Activated CD8-positive, alpha-beta memory T cell treated with anti-CD3 and anti-CD28 coated beads, Interleukin-2, amount 50 U/mL, for 1 hour (primary cell): ENCODE results near the gene TRMU.

Source experiments
- DNase-seq: peaks from one replicate; pipeline ENCODE4 v3.0.0-alpha.2; 2020; ENCODE audit errors: extremely low read depth

Gene TRMU

DNA sequence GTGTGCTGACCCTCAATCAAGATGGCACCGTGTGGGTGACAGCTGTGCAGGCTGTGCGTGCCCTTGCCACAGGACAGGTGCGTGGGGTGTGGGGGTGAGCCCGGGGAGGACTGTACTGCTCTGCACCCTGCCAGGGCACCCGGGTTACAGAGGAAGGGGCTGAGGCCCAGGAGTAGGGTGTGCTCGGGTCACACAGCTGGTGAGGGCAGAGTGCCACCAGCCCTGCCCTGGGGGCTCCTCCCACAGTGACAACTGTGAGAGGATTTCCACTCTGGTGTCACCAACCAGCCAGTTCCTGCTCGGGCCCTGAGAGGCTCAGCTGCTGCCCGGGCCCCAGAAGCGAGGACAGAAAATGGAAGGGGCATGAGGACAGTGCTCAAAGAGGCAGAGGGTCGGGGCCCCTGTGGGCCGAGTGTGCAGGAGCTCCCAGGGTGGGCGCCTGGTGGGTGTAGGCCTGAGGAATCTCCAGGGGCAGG lies 20.5 kb downstream of the TRMU start:
- DNase-seq, result no peak

DNA sequence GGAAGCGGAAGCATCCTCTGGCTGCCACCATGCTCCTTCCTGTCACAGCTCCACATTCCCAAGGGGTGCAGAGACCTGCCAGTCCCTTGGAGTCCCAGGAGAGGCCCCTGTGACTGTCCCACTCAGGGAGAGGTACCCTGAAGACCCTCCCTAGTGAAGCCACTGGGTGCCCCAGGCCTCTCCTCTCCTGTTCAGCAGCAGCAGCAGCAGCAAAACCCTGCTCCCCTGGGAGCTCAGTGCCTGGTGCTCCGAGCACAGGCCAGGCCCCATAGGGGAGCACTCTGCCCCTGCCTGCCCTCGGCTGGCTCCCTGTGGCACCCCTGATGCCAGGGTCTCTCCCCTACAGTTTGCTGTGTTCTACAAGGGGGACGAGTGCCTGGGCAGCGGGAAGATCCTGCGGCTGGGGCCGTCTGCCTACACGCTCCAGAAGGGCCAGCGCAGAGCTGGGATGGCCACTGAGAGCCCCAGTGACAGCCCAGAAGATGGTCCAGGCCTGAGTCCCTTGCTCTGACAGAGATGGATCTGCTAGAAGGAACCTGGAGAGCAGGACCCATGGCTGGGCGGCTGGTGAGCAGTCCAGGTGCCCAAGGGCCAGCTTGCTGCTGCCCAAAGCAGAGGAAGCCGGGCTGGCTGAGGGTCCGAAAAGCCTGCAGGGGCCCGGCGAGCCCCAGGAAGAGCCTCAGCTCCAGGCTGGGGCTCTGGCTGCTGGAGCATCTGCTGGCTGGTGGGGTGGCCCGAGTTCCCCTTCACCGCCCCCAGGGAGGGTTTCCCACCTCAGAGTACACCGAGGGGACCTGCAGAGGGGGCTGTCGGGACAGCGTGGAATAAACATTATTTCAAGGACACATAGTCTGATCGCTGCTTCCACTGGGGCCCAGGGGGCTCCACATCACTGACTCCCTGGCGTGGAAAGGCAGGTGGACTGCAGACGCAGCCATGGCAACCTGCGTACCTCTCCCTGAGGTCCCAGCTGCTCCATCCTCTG lies 21.3 kb downstream of the TRMU start:
- DNase-seq, result no peak

GRCh38 chr22:46357711-46358520 lies 22.4 kb downstream of the TRMU start:
- no peak for DNase-seq

DNA sequence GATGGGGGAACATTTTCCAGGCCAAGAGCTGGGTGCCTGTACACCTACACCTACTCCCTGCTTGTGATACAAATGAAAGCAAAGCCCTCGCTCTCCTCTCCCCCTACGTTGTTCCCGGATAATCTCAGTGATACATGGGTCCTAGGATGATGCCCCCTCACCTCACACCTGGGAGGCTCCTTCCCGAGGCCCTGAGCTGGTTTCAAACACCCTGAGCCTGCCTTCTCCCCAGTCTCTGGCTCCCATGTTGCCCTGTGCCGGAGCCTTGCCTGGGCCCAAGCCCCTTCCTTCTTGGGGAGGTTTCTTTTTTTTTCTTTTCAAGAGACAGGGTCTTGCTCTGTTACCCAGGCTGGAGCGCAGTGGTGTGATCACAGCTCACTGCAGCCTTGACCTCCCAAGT lies 23.3 kb downstream of the TRMU start:
- DNase-seq, result no peak

DNA sequence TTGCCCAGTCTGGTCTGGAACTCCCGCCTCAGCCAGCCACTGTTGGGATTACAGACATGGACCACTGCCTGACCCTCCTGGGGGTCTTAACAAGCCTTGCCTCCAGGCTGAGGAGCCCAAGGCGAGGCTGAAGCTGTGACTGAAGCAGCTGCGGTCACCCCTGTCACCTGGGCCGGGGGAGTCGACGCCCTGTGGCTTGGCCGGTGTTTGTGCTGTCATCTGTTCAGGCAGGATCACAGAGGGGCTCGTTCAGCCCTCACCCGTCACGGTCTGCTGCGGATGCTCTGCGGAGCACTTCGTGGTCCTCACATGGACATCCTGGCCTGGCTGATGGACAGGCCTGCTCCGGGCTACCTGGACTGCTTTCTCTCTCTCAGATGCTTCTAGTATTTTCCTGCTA lies 23.8 kb downstream of the TRMU start:
- DNase-seq, result no peak

DNA sequence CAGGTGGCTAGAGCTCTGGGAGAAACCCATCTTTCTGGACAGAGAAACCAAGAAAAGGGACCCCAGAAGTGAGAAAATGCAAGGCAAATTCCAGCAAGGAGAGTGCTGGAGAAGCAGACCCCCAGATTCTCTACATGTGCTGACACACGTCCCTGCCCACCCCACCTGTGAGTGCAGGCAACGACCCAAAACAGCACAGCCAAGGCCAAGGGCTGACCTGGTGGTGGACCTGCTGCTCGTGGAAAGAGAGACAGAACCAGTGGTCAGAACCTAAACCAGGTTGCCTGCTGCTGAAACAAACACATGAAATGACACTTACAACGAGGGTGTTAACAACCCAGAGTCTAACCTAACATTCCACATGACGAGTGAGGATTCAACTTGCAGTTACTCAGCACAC lies 24.6 kb downstream of the TRMU start:
- DNase-seq, result no peak

DNA sequence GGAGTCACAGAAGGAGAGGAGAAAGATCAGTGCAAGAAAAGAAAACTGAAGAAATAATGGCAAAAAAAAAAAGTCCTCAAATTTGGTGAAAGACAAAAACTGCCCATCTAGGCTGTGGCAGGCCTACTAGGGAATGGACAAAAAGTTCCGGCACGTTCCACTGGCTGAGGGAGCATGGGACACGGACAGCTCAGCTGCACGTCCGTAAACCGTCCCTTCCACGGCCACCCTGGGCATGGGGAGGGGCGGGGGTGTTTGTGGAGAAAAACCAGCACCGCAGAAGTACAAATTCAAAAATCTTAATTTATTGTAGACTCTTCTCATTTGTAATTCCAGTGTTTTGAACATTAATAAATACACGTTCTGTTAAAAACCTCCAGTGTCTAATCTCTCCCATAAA lies 25.4 kb downstream of the TRMU start:
- DNase-seq, result no peak

DNA sequence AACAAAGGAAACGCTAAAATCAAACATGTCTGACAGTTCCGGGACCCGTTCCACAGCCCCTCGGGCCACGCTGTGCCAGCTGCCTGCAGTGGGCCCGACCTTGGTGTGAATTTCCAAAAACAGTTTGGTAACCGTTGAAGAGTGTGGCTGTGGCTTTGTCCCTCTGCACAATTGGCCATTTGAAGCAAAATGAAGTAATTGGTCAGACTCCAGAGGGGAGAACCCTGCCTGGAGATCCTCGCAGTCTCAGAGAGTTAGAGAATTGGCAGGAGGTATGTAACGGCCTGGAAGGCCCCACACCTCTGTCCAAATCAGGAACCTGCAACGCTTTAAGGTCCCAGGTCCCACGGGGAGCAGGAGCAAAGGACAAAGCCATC lies 26.3 kb downstream of the TRMU start:
- DNase-seq, result no peak

DNA sequence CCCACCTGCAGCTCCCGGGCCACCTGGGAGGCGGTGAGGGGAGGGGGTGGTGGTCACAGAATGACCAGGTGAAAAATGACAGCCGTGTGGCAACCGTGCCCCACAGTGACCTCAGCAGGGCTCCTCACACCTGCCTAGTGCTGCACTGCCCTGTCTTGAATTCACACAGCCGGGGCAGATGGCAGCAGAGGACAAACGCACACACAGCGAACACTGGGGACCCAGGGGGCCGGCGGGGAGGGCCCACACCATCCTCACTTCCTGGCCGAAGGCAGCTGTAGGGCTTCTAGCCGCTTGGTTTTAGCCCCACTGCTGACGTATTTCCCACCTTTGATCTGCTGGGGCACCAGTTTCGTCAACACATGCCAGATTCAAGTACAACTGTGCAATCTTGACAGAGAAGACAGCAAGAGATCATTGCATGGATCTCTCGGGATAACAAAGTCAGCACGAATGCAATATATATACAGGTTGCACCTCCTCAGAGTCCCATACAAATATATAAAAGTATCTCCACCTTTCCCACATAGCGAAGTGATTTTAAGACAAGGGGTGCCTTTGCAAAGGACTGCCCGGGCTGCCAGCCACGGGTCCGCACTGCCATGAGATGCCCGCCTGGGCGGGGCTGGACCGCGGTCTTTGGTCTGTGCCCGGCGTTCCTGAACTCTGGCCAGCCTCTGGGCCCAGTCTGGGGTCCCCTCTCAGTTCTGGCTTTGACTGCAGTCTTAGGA lies 26.9 kb downstream of the TRMU start:
- no peak for DNase-seq

DNA sequence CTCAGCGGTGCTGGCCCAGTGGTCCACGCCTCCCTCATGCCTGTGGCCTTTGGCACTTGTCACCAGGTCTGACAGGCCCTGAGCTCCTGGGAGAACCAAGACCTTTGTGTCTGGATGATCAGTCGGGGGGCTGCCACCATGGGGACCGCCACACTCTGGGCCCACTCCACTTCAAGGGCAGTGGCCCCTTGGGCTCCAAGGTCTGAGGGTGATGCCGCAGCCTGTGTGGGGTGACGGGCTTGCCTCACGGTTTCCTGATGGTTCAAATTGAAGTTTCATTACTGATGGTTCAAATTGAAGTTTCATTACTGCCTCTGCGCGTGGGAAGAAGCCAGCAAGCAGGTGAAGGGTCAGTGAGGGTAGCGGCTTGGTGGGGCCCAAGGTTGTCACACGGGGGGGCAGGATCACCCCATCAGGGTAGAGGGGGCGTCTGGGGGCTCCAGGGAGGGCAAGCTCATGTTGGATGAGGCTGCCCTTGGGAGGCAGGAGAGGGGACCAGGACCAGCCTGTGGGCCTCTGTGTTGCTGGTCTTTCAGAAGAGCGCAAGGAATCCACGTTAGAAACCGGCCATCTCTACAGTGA lies 27.5 kb downstream of the TRMU start:
- DNase-seq, result no peak

DNA sequence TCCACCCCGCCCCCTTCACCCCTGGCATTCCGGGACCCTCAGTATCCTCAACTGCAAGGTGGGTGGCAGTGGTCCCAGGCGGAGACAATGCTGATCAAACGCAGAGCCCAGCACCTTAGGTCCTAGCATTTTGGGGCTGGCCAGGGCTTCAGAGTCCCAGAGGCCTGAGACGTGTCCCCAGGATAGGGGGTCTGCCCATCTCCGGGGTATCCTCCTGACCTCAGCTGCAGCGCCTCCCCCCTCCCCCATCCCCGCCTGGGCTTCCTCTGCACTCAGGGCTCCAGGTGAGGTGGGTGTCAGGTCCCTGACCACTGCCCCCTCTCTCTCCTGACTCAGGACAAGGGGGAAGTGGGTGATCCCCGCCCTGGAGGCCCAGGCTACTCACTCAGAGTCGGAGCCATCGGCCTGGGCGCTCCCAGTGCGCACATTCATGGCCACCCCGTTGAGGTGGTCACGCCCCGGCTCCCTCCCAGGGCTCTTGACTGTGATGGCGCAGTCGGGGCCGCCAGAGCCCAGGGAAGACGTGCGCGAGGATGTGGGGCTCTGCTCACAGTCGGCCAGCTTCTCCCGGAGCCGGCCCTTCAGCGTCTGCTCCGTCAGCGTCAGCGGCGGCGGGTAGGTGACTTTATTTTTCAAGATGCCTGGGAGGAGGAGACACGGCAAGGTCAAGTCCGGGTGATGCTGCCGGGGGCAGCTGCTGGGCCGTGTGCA lies 28.3 kb downstream of the TRMU start:
- DNase-seq, result no peak

DNA sequence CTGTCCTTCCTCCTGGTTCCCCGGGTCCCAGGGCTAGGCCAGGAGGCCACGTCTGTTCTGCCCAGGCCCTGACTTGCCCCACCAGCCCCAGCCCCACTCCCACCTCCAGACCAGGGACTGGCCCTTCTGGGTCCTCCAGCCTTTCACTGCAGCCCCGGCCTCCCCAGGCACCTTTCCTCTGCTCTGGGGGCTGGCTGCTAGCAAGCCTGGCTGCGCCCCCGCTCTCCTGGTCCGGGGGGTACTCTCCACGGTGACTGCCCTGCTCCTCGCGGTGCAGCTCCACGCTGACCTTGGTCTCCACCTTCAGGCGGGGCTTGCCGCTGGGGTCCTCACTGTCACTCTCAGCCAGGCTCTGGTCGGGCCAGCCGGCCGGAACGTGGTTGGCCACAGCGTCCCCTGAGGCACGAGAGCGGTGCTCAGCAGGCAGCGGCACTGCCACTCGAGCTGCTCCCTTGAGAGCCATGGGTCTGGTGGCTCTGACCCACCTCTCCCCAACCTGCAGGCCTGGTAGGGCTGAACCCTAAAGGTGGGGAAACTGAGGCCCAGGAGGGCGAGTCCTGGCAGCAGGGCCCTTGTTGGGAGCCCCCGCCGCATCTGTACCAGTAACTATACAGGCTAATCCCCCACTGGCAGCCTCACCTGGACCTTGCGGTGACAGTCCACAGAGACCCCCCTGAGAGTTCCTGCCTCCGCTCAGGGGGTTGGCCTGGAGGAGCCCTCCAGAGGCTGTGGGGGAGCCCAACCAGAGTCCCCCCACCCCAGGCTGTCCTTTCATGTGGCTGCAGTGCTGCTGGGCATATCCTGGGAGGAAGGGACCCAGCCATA lies 29.0 kb downstream of the TRMU start:
- no peak for DNase-seq

GRCh38 chr22:46365166-46365624 lies 29.7 kb downstream of the TRMU start:
- DNase-seq, result no peak

- no peak for DNase-seq
These were observed 30.8 kb downstream of the TRMU start for GRCh38 chr22:46366327-46366731.

GRCh38 chr22:46366801-46367706 lies 31.5 kb downstream of the TRMU start:
- no peak for DNase-seq

GRCh38 chr22:46367707-46368191 lies 32.2 kb downstream of the TRMU start:
- DNase-seq, result peak; percentile 12

DNA sequence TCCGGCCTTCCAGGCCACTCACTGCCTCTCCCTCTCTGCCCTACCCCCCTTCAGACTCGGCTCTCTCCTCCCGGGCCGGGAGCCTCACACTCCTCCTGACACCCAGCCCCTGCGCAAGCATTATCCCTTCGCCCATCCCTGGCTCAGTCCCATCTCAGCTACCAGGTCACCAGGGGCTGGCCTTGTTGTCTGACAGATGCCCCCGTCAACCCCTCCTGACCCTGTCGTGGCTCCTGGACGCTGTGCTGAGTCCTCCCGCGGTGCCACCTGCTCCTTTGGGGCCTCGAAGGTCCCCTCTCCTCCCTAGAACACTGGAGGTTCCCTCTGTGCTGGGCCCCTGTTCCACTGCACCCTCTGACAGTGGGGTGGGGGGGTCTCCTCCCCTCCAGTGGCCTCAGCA lies 32.9 kb downstream of the TRMU start:
- no peak for DNase-seq

GRCh38 chr22:46368871-46369715 lies 33.6 kb downstream of the TRMU start:
- DNase-seq, result no peak
